Activated naive CD8-positive, alpha-beta T cell treated with anti-CD3 and anti-CD28 coated beads, Interleukin-2, amount 10 ng/mL, durations not matched to agents 7 days and 5 days (primary cell): ENCODE measurements around the gene C1orf122. TPM values are rescaled to one million over a fixed set of nuclear protein-coding genes. Genes with fewer than 3 reads are reported as not detected.

ENCODE experiments used
- ATAC-seq: fragments of 150-1000 bp; cut with Tn5 transposase; one replicate; pipeline ENCODE4 v1.10.0; 2021; ENCODE audit warnings: low read depth, moderate library complexity
- POLR2A ChIA-PET: fragments of 350-600 bp; sonication (Branson Sonifier 250); formaldehyde crosslinking; loops from one replicate; lab custom pipeline; 2021; ENCODE audit warnings: antibody characterized with exemption; lab: Charles Lee
- DNase-seq: peaks from one replicate; pipeline ENCODE4 v3.0.0; 2021
- H3K27ac Mint-ChIP-seq: one replicate; pipeline ENCODE4 v1.8.0; 2022; ENCODE audit warnings: mild to moderate bottlenecking, mixed read lengths
- H3K27me3 Mint-ChIP-seq: one replicate; pipeline ENCODE4 v1.8.0; 2022; ENCODE audit warnings: mild to moderate bottlenecking, moderate library complexity, mixed read lengths
- H3K36me3 Mint-ChIP-seq: one replicate; pipeline ENCODE4 v1.8.0; 2021; ENCODE audit warnings: mild to moderate bottlenecking, mixed read lengths
- H3K4me1 Mint-ChIP-seq: one replicate; pipeline ENCODE4 v1.8.0; 2021; ENCODE audit warnings: mixed read lengths
- H3K4me3 Mint-ChIP-seq: one replicate; pipeline ENCODE4 v1.8.0; 2022; ENCODE audit warnings: mild to moderate bottlenecking, moderate library complexity, mixed read lengths
- H3K9me3 Mint-ChIP-seq: one replicate; pipeline ENCODE4 v1.8.0; 2021; ENCODE audit warnings: mixed read lengths
- total RNA-seq, 2 experiments: library from RNA; stranded (reverse); gene quantifications; one replicate each; pipeline ENCODE4 v1.2.3, GENCODE V29; 2021

C1orf122 gene
- total RNA-seq, 2 experiments from 2014 or later: 15.4 to 18.0 TPM

- POLR2A ChIA-PET: no interaction called here
- no peak overlapping the region for H3K4me3 Mint-ChIP-seq
Measured at GRCh38 chr1:37841652-37842051, 34.1 kb downstream of the C1orf122 start.

GRCh38 chr1:37844536-37844935 lies 36.9 kb downstream of the C1orf122 start:
- Mint-ChIP-seq H3K27ac (no peak overlapping the region), H3K4me1 (peaks cover 26% of the 10 kb centered on the region), H3K27me3 (no peaks in the 10 kb centered on the region), H3K36me3 (peaks cover 23% of the 10 kb centered on the region), H3K4me3 (no peak overlapping the region), H3K9me3 (no peaks in the 10 kb centered on the region)
- DNase-seq (no peak), ATAC-seq (no peak)
- POLR2A ChIA-PET: interaction anchor here (1.0 to 1.2 kb wide), 2 partner anchors 12 to 1366 kb away, joined by 3 read pairs; no protein-coding TSS in a partner anchor

More at GRCh38 chr1:37841652-37842051, 34.1 kb downstream of the C1orf122 start:
- Mint-ChIP-seq H3K4me1 (peaks cover 17% of the 10 kb centered on the region), H3K27ac (no peak overlapping the region), H3K27me3 (no peaks in the 10 kb centered on the region), H3K9me3 (no peaks in the 10 kb centered on the region), H3K36me3 (peaks cover 20% of the 10 kb centered on the region)
- no peak for ATAC-seq
- DNase-seq: no peak

- POLR2A ChIA-PET: interaction anchor here (1.0 to 1.2 kb wide), 2 partner anchors 11 to 1366 kb away, joined by 3 read pairs; no protein-coding TSS in a partner anchor
- peak overlapping the region; percentile 53 for H3K27ac Mint-ChIP-seq
- ATAC-seq (no peak), DNase-seq (no peak)
- H3K27me3 Mint-ChIP-seq: no peaks in the 10 kb centered on the region
- H3K9me3 Mint-ChIP-seq: no peaks in the 10 kb centered on the region
- H3K4me3 Mint-ChIP-seq: no peak overlapping the region
- peaks cover 26% of the 10 kb centered on the region for H3K4me1 Mint-ChIP-seq
- H3K36me3 Mint-ChIP-seq: peaks cover 24% of the 10 kb centered on the region
Measured at GRCh38 chr1:37845049-37845646, 37.6 kb downstream of the C1orf122 start.

- Mint-ChIP-seq H3K27ac (peak overlapping the region; percentile 88), H3K4me1 (peaks cover 26% of the 10 kb centered on the region)
- POLR2A ChIA-PET: interaction anchor here (0.6 to 1.8 kb wide), 3 partner anchors 11 to 38 kb away, joined by 3 to 16 read pairs (median 4); partner anchors contain the start of gene MTF1
Measured at GRCh38 chr1:37845786-37846185, 38.2 kb downstream of the C1orf122 start.

GRCh38 chr1:37846647-37847339 lies 39.2 kb downstream of the C1orf122 start:
- peaks cover 26% of the 10 kb centered on the region for H3K4me1 Mint-ChIP-seq
- H3K4me3 Mint-ChIP-seq: peak overlapping the region; percentile 87
- ATAC-seq (no peak), DNase-seq (no peak)
- H3K27ac Mint-ChIP-seq: peak overlapping the region; percentile 88
- no peaks in the 10 kb centered on the region for H3K9me3 Mint-ChIP-seq
- H3K36me3 Mint-ChIP-seq: peaks cover 22% of the 10 kb centered on the region
- no peaks in the 10 kb centered on the region for H3K27me3 Mint-ChIP-seq
- POLR2A ChIA-PET: interaction anchor here (0.6 to 1.8 kb wide), 4 partner anchors 13 to 177 kb away, joined by 3 to 16 read pairs (median 3); partner anchors contain the start of genes C1orf122, CDCA8, MTF1 and YRDC

More at GRCh38 chr1:37845786-37846185, 38.2 kb downstream of the C1orf122 start:
- Mint-ChIP-seq H3K36me3 (peaks cover 24% of the 10 kb centered on the region), H3K9me3 (no peaks in the 10 kb centered on the region), H3K27me3 (no peaks in the 10 kb centered on the region), H3K4me3 (peak overlapping the region; percentile 87)
- ATAC-seq (no peak), DNase-seq (no peak)

- Mint-ChIP-seq H3K4me3 (no peak overlapping the region), H3K27ac (no peak overlapping the region), H3K9me3 (no peaks in the 10 kb centered on the region), H3K27me3 (no peaks in the 10 kb centered on the region), H3K4me1 (peaks cover 29% of the 10 kb centered on the region), H3K36me3 (peaks cover 26% of the 10 kb centered on the region)
- DNase-seq: no peak
- ATAC-seq: no peak
- POLR2A ChIA-PET: no interaction called here
Measured at GRCh38 chr1:37849480-37849879, 41.9 kb downstream of the C1orf122 start.

- Mint-ChIP-seq H3K4me3 (no peak overlapping the region), H3K27me3 (no peaks in the 10 kb centered on the region), H3K9me3 (no peaks in the 10 kb centered on the region), H3K36me3 (peaks cover 27% of the 10 kb centered on the region), H3K27ac (no peak overlapping the region), H3K4me1 (peaks cover 29% of the 10 kb centered on the region)
- ATAC-seq: no peak
- no peak for DNase-seq
- POLR2A ChIA-PET: interaction anchor here (1.0 to 4.3 kb wide), 2 partner anchors 9 to 43 kb away, joined by 7 to 19 read pairs; partner anchors contain the start of genes C1orf122, MTF1 and YRDC
Measured at GRCh38 chr1:37850352-37850955, 42.9 kb downstream of the C1orf122 start.

- Mint-ChIP-seq H3K4me3 (no peak overlapping the region), H3K27me3 (no peaks in the 10 kb centered on the region), H3K9me3 (no peaks in the 10 kb centered on the region), H3K36me3 (peaks cover 27% of the 10 kb centered on the region), H3K4me1 (peaks cover 24% of the 10 kb centered on the region), H3K27ac (no peak overlapping the region)
- no peak for DNase-seq
- POLR2A ChIA-PET: interaction anchor here (0.6 to 4.3 kb wide), 5 partner anchors 8 to 376 kb away, joined by 3 to 19 read pairs (median 3); partner anchors contain the start of genes C1orf122, MTF1 and YRDC
- ATAC-seq: peak; percentile 8
Measured at GRCh38 chr1:37851262-37851661, 43.7 kb downstream of the C1orf122 start.

- no peak overlapping the region for H3K27ac Mint-ChIP-seq
- ATAC-seq: peak; percentile 86
Measured at GRCh38 chr1:37851782-37852210, 44.2 kb downstream of the C1orf122 start.

GRCh38 chr1:37853157-37853556 lies 45.6 kb downstream of the C1orf122 start:
- Mint-ChIP-seq H3K9me3 (no peaks in the 10 kb centered on the region), H3K4me1 (peaks cover 25% of the 10 kb centered on the region), H3K4me3 (no peak overlapping the region), H3K27ac (peak overlapping the region; percentile 31), H3K36me3 (peaks cover 26% of the 10 kb centered on the region), H3K27me3 (no peaks in the 10 kb centered on the region)
- ATAC-seq (no peak), DNase-seq (no peak)
- POLR2A ChIA-PET: interaction anchor here (4.3 kb wide), 1 partner anchor 46 kb away, joined by 19 read pairs; the partner anchor contains the start of genes C1orf122 and YRDC

More at GRCh38 chr1:37851782-37852210, 44.2 kb downstream of the C1orf122 start:
- POLR2A ChIA-PET: interaction anchor here (0.6 to 4.3 kb wide), 4 partner anchors 8 to 376 kb away, joined by 3 to 19 read pairs (median 3); partner anchors contain the start of genes C1orf122, MTF1 and YRDC
- no peak for DNase-seq
- Mint-ChIP-seq H3K27me3 (no peaks in the 10 kb centered on the region), H3K4me3 (no peak overlapping the region), H3K9me3 (no peaks in the 10 kb centered on the region), H3K36me3 (peaks cover 26% of the 10 kb centered on the region), H3K4me1 (peaks cover 22% of the 10 kb centered on the region)

GRCh38 chr1:37854406-37854805 lies 46.8 kb downstream of the C1orf122 start:
- Mint-ChIP-seq H3K27me3 (no peaks in the 10 kb centered on the region), H3K4me1 (peaks cover 29% of the 10 kb centered on the region), H3K27ac (no peak overlapping the region), H3K9me3 (no peaks in the 10 kb centered on the region), H3K4me3 (no peak overlapping the region), H3K36me3 (peaks cover 25% of the 10 kb centered on the region)
- POLR2A ChIA-PET: interaction anchor here (4.3 kb wide), 1 partner anchor 47 kb away, joined by 19 read pairs; the partner anchor contains the start of genes C1orf122 and YRDC
- ATAC-seq: no peak
- no peak for DNase-seq
